Subcutaneous adipose tissue (tissue), 4 donors: ENCODE data around the gene CEP170B. TPM values are rescaled to one million over a fixed set of nuclear protein-coding genes. Genes with fewer than 3 reads are reported as not detected.

Experiments
- total RNA-seq, 4 donors: library from RNA; depleted of rRNA; stranded (reverse); fragments of >200 nt; gene quantifications; one replicate each; pipeline ENCODE4 v1.1.0, GENCODE V29; 2016
- TF ChIP-seq, protein P1 (sequence below): fragments of 450-650 bp; IDR thresholded peaks from one replicate; pipeline ENCODE4 v1.5.1; 2016; ENCODE audit warnings: low read depth, mild to moderate bottlenecking, control low read depth, antibody characterized with exemption, moderate library complexity

Gene CEP170B
- total RNA-seq, 4 donors from 2014 or later: 5.6 to 23.9 (median 9.3) TPM

DNA sequence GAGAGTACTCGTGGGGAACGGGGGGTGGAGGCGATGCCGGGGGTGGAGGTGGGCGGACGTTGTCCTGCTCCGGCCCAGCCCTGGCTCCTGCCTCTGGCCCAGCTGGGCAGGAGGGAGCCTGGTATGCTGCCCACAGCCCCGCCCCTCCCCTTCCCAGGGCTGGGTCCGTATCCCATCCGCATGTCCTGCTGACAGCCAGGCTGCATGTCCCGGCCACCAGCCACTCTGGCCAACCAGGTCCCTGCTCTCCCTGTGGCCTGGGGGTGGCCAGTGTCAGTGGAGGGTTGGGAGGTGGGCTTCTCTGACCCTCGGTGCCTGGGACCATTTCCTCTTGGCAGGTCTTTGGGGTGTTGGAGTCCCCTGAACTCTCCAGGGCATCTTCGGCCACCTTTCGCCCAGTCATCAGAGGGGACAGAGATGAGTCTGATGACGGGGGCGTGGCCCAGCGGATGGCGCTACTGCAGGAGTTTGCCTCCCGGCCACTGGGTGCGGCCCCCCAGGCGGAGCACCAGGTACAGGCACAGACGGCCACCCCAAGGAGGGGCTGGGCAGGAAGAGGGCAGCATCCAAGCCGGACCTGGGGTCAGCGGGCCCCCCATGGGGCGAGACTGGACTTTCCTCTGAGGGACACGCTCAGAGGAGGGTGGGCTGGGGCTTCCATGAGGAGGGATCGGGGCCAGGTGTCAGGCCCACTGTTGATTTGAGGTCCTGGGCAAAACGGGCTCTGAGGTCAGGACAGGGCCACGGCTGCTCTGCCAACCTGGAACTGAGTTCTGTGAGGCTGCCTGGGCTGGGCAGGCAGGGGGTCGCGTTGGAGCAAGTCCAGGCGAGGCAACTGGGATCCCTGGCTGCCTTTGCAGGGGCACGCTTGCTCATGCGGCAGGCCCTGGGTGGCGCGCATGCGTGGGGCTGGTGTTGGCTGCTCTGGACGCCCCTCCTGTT lies 20.2 kb downstream of the CEP170B start:
- TF ChIP-seq, protein P1, sequence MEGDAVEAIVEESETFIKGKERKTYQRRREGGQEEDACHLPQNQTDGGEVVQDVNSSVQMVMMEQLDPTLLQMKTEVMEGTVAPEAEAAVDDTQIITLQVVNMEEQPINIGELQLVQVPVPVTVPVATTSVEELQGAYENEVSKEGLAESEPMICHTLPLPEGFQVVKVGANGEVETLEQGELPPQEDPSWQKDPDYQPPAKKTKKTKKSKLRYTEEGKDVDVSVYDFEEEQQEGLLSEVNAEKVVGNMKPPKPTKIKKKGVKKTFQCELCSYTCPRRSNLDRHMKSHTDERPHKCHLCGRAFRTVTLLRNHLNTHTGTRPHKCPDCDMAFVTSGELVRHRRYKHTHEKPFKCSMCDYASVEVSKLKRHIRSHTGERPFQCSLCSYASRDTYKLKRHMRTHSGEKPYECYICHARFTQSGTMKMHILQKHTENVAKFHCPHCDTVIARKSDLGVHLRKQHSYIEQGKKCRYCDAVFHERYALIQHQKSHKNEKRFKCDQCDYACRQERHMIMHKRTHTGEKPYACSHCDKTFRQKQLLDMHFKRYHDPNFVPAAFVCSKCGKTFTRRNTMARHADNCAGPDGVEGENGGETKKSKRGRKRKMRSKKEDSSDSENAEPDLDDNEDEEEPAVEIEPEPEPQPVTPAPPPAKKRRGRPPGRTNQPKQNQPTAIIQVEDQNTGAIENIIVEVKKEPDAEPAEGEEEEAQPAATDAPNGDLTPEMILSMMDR: no peak

DNA sequence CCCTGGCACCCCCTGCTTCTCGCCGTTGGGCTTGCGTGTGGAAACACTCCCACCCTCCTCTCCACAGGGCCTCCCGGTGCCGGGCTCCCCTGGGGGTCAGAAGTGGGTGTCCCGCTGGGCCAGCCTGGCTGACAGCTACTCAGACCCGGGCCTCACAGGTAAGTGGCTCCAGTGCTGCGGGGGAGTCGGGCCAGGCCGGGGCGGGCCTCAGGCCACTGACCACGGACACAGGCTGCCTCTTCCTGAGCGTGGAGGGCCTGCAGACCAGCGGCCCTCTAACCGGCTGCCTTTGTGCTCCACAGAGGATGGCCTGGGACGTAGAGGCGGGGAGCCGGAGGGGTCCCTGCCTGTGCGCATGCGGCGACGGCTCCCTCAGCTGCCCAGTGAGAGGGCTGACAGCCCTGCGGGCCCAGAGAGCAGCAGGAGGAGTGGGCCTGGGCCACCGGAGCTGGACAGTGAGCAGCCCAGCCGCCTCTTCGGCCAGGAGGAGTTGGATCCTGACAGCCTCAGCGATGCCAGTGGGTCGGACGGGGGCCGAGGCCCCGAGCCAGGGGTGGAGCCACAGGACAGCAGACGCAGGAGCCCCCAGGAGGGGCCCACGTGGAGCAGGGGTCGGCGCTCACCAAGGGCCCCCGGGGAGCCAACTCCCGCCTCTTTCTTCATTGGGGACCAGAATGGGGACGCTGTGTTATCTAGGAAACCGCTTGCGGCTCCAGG lies 21.1 kb downstream of the CEP170B start:
- TF ChIP-seq, protein P1: no peak

DNA sequence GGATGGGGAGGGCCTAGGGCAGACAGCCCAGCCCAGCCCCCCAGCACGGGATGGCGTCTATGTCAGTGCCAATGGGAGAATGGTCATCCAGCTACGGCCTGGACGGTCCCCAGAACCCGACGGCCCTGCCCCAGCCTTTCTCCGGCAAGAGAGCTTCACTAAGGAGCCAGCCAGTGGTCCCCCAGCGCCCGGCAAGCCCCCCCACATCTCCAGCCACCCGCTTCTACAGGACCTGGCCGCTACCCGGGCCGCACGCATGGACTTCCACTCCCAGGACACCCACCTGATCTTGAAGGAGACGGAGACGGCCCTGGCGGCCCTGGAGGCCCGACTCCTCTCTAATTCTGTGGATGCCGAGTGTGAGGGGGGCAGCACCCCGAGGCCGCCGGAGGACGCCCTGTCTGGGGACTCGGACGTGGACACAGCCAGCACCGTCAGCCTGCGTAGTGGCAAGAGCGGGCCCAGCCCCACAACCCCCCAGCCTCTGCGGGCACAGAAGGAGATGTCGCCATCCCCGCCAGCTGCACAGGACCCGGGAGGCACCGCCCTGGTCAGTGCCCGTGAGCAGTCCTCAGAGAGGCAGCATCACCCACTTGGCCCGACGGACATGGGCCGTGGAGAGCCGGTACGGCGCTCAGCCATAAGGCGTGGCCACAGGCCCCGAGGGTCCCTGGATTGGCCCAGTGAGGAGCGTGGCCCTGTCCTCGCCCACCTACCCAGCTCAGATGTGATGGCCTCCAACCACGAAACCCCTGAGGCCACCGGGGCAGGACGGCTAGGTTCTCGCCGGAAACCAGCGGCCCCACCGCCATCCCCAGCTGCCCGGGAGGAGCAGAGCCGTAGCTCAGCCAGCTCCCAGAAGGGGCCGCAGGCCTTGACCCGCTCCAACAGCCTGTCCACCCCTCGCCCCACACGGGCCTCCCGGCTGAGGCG lies 21.9 kb downstream of the CEP170B start:
- TF ChIP-seq, protein P1: no peak

DNA sequence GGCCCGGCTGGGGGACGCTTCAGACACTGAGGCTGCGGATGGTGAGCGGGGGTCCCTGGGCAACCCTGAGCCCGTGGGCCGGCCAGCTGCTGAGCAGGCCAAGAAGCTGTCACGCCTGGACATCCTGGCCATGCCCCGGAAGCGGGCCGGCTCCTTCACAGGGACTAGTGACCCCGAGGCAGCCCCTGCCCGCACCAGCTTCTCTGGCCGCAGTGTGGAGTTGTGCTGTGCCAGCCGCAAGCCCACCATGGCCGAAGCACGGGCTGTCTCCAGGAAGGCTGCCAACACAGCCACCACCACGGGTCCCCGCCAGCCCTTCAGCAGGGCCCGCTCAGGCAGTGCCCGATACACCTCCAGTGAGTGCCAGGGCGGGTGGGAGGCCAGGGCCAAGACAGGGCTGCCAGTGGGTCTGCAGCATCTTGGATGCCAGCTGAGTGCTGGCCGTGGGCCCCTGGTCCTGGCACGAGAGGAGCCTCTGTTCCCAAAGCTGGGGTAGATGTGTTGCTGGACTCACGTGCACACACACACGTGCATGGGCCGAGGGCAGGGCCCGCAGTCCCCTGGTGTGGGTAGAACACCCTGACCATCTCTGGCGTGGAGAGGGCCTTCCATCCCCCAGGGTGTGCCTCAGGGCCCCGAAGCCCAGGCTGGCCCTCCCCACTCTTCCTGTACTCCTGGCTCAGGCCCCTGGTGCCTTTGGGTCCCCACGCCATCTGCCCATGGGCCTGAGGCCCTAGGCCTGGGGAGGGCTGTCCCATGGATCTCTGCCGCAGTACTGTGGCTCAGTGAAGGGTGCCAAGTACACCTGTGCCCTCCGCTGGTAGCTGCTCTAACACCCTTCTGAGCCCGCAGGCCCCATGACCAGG lies 22.8 kb downstream of the CEP170B start:
- TF ChIP-seq, protein P1: no peak

DNA sequence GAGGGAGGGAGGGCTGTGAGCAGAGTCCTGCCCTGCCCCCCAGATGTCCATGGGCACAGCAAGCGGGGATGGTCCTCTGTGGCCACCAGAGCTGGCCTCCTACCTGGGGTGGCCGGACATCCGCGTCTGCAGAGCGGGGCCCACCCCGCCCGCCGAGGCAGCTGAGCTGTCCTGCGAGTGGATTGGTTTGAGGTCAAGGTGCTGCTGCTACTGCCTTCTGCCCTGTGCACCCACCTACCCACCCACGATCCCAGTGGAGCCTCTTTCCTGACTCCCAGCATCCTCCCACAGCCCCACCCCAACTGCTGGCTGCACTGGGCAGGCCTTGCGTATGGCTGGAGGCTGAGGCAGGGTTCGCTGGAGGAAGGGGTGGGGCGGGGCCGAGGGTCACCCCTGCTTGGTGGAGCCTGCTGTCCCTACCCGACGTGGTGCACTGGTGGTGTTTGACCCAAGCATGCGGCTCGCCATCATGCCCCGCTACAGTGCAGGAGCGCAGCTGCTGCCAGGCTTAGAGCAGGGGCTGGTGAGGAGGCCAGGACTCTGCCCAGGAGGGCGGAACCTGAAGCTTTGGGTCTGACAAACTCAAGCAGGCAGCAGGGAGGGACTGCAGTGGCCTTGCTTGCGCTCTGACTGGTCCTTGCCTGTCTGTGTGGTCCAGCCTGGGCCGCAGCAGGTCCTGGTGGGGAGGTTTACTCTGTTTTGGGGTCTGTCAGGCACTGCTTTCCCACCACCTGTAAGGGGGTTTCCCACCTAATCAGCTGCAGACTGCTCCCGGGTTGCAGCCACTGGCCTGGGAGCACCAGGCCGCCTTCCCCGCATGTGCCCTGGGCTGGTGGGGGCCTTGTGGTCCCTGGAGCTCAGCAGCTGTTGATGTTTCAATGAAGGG lies 23.7 kb downstream of the CEP170B start:
- TF ChIP-seq, protein P1: no peak

DNA sequence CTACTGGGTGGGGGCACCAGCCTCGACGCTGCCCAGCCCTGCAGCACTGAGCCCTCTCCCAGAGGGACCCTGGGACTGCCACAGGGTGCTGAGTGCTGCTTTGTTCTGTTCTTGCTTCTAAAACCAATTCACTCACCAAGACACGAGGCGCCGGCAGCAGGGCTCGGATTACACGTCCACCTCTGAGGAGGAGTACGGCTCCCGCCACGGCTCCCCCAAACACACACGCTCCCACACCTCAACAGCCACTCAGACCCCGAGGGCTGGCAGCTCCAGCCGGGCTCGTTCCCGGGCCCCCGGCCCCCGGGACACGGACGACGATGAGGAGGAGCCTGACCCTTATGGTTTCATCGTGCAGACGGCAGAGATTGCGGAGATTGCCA lies 24.3 kb downstream of the CEP170B start:
- TF ChIP-seq, protein P1: no peak
